H1 (cell line): ENCODE data around the gene LRBA. TPM values are rescaled to one million over a fixed set of nuclear protein-coding genes. Genes with fewer than 3 reads are reported as not detected.

ENCODE experiments used
- CTCF ChIA-PET: fragments of 300-600 bp; sonication (Branson Sonifier 250); formaldehyde crosslinking; loops from one replicate; lab custom pipeline; 2021; ENCODE audit not compliant: partially characterized antibody; lab: Charles Lee
- POLR2A ChIA-PET: fragments of 300-600 bp; sonication (Branson Sonifier 250); formaldehyde crosslinking; loops from one replicate; lab custom pipeline; 2021; ENCODE audit warnings: inconsistent platforms; ENCODE audit not compliant: partially characterized antibody; lab: Charles Lee
- DNase-seq, 2 experiments: peaks; one replicate each; pipeline versions ENCODE4 v3.0.0 to v3.0.0-alpha.2; 2010 to 2022; ENCODE audit warnings: low spot score in 2 of 2, low read depth in 1 of 2, mixed read lengths in 1 of 2
- FAIRE-seq: peaks from 2 replicates; lab custom pipeline; 2011; peaks lifted over from hg19 to GRCh38; lab: Jason Lieb, UNC
- H2AFZ ChIP-seq: 2 replicates; pipeline ENCODE4 v1.8.1; 2012; ENCODE audit warnings: low read length, inconsistent platforms
- H2AK5ac ChIP-seq: 2 replicates; pipeline ENCODE4 v1.6.1; 2013; ENCODE audit warnings: low read depth, low read length
- H2BK120ac ChIP-seq: replicated peaks from 2 replicates; pipeline ENCODE3; 2013; ENCODE audit warnings: low read depth, low read length, inconsistent platforms
- H2BK12ac ChIP-seq: 2 replicates; pipeline ENCODE4 v1.6.1; 2013; ENCODE audit warnings: low read depth, low read length
- H2BK15ac ChIP-seq: 2 replicates; pipeline ENCODE4 v1.6.1; 2013; ENCODE audit warnings: low read length
- H2BK20ac ChIP-seq: 2 replicates; pipeline ENCODE4 v1.6.1; 2013; ENCODE audit warnings: low read length
- H2BK5ac ChIP-seq: 2 replicates; pipeline ENCODE4 v1.6.1; 2013; ENCODE audit warnings: low read depth, low read length
- H3K14ac ChIP-seq: 2 replicates; pipeline ENCODE4 v1.6.1; 2013; ENCODE audit warnings: inconsistent platforms; ENCODE audit not compliant: insufficient read length
- H3K18ac ChIP-seq: 2 replicates; pipeline ENCODE4 v1.6.1; 2013; ENCODE audit warnings: low read length; ENCODE audit errors: extremely low read depth
- H3K23ac ChIP-seq: 2 replicates; pipeline ENCODE4 v1.6.1; 2013; ENCODE audit warnings: inconsistent platforms; ENCODE audit not compliant: insufficient read length
- H3K23me2 ChIP-seq: 2 replicates; pipeline ENCODE4 v1.6.1; 2013; ENCODE audit warnings: low read depth, low read length
- H3K27ac ChIP-seq: 2 replicates; pipeline ENCODE4 v1.6.1; 2011; ENCODE audit warnings: low read depth, low read length, inconsistent platforms
- H3K27me3 ChIP-seq, 4 experiments: replicated peaks in 1 of 4; 1 replicate in 1 of 4; 2 replicates in 3 of 4; pipeline versions ENCODE4 v1.6.1 to v1.8.1; 2011 to 2013; ENCODE audit warnings: low read length in 3 of 4, mild to moderate bottlenecking in 3 of 4, inconsistent platforms in 2 of 4, mixed read lengths in 2 of 4, moderate library complexity in 1 of 4; ENCODE audit not compliant: control insufficient read depth in 3 of 4, insufficient read depth in 3 of 4; ENCODE audit errors: extremely low read depth in 1 of 4
- H3K36me3 ChIP-seq, 4 experiments: 2 replicates each; pipeline versions ENCODE4 v1.6.1 to v1.8.1; 2011 to 2013; ENCODE audit warnings: mild to moderate bottlenecking in 4 of 4, low read length in 3 of 4, moderate library complexity in 2 of 4, control low read depth in 1 of 4, inconsistent platforms in 1 of 4; ENCODE audit not compliant: insufficient read depth in 4 of 4, control insufficient read depth in 2 of 4
- H3K4ac ChIP-seq: replicated peaks from 2 replicates; pipeline ENCODE3; 2013; ENCODE audit warnings: low read length, low read depth, mixed read lengths, inconsistent platforms; ENCODE audit not compliant: insufficient read length
- H3K4me1 ChIP-seq, 4 experiments: replicated peaks in 1 of 4; 1 replicate in 1 of 4; 2 replicates in 3 of 4; pipeline versions ENCODE4 v1.6.1 to v1.8.1; 2011 to 2013; ENCODE audit warnings: low read length in 3 of 4, inconsistent platforms in 2 of 4, mixed read lengths in 1 of 4; ENCODE audit not compliant: insufficient read depth in 4 of 4, control insufficient read depth in 3 of 4
- H3K4me2 ChIP-seq, 2 experiments: 2 replicates each; pipeline versions ENCODE4 v1.6.1 to v1.8.1; 2011 to 2013; ENCODE audit warnings: low read depth in 2 of 2, low read length in 2 of 2, control low read depth in 1 of 2, inconsistent platforms in 1 of 2, mild to moderate bottlenecking in 1 of 2; ENCODE audit not compliant: insufficient read depth in 1 of 2
- H3K4me3 ChIP-seq, 4 experiments: fragments of 200-600, 300-600 bp in 1 of 4; sonication (generic), shearing (Covaris generic), sonication (Bioruptor Twin) in 1 of 4; 2 replicates each; pipeline versions ENCODE4 v1.5.1 to v1.8.1; 2011 to 2016; ENCODE audit warnings: low read length in 4 of 4, low read depth in 3 of 4, control low read depth in 2 of 4, inconsistent platforms in 2 of 4, mild to moderate bottlenecking in 2 of 4, mixed read lengths in 1 of 4, moderate library complexity in 1 of 4; ENCODE audit not compliant: insufficient read depth in 2 of 4; ENCODE audit errors: extremely low read depth in 1 of 4
- H3K56ac ChIP-seq: replicated peaks from 2 replicates; pipeline ENCODE3; 2013; ENCODE audit warnings: low read depth, mild to moderate bottlenecking, mixed read lengths, low read length, inconsistent platforms; ENCODE audit not compliant: insufficient read length
- H3K79me1 ChIP-seq: 2 replicates; pipeline ENCODE4 v1.6.1; 2013; ENCODE audit warnings: low read depth, low read length, control low read depth
- H3K79me2 ChIP-seq, 2 experiments: 2 replicates each; pipeline versions ENCODE4 v1.6.1 to v1.8.1; 2012 to 2013; ENCODE audit warnings: low read length in 2 of 2, mild to moderate bottlenecking in 2 of 2, inconsistent platforms in 1 of 2; ENCODE audit not compliant: insufficient read depth in 2 of 2, control insufficient read depth in 1 of 2
- H3K9ac ChIP-seq, 4 experiments: replicated peaks in 1 of 4; 1 replicate in 1 of 4; 2 replicates in 3 of 4; pipeline versions ENCODE4 v1.6.1 to v1.8.1; 2011 to 2013; ENCODE audit warnings: low read depth in 3 of 4, low read length in 3 of 4, control low read depth in 2 of 4, mild to moderate bottlenecking in 2 of 4, moderate library complexity in 2 of 4, inconsistent platforms in 1 of 4; ENCODE audit errors: extremely low read depth in 1 of 4
- H3K9me3 ChIP-seq, 2 experiments: 2 replicates each; pipeline versions ENCODE4 v1.6.1 to v1.8.1; 2012 to 2013; ENCODE audit warnings: mild to moderate bottlenecking in 2 of 2, moderate library complexity in 2 of 2, control low read depth in 1 of 2, inconsistent platforms in 1 of 2, low read depth in 1 of 2, low read length in 1 of 2, mixed read lengths in 1 of 2; ENCODE audit not compliant: insufficient read depth in 2 of 2
- H4K20me1 ChIP-seq, 2 experiments: replicated peaks in 1 of 2; 2 replicates each; pipeline versions ENCODE3 to v1.8.1; 2011 to 2013; ENCODE audit warnings: inconsistent platforms in 2 of 2, low read length in 2 of 2, mild to moderate bottlenecking in 1 of 2; ENCODE audit not compliant: insufficient read depth in 2 of 2, control insufficient read depth in 1 of 2
- H4K5ac ChIP-seq: 2 replicates; pipeline ENCODE4 v1.6.1; 2013; ENCODE audit warnings: low read length, low read depth, mixed read lengths, inconsistent platforms; ENCODE audit not compliant: insufficient read length
- H4K8ac ChIP-seq: 2 replicates; pipeline ENCODE4 v1.8.0; 2013; ENCODE audit warnings: mild to moderate bottlenecking, moderate library complexity, low read length, inconsistent platforms; ENCODE audit not compliant: insufficient read depth; ENCODE audit errors: extremely low read depth
- H4K91ac ChIP-seq: replicated peaks from 2 replicates; pipeline ENCODE3; 2013; ENCODE audit warnings: low read length, mixed read lengths, inconsistent platforms; ENCODE audit not compliant: insufficient read length
- KDM5A ChIP-seq: fragments of 200-600 bp; IDR thresholded peaks from 2 replicates; pipeline ENCODE4 v1.7.1; 2012; ENCODE audit warnings: mild to moderate bottlenecking, low read length, inconsistent platforms, mixed read lengths
- RAD21 ChIP-seq, 2 experiments: IDR thresholded peaks in 1 of 2; conservative IDR thresholded peaks in 1 of 2; 2 replicates each; pipeline ENCODE4 v1.6.1; 2011; ENCODE audit warnings: low read depth in 2 of 2, low read length in 2 of 2, improper control_type of control experiment in 1 of 2, inconsistent platforms in 1 of 2, mild to moderate bottlenecking in 1 of 2, moderate library complexity in 1 of 2
- WGBS, 2 experiments: shearing (Covaris generic) in 1 of 2; methylation state at CpG; one replicate each; pipeline versions ENCODE4 v1.1.6 to v1.1.7; 2013 to 2015; ENCODE audit warnings: low lambda C conversion rate in 2 of 2, mixed read lengths in 2 of 2, inconsistent platforms in 1 of 2, low coverage in 1 of 2, missing lambda C conversion rate in 1 of 2; ENCODE audit not compliant: insufficient replicate concordance in 2 of 2, insufficient coverage in 1 of 2, insufficient read length in 1 of 2; ENCODE audit errors: extremely low coverage in 1 of 2, missing lambda C conversion rate in 1 of 2; 5-methylcytosine and 5-hydroxymethylcytosine counted together
- polyA plus RNA-seq, 7 experiments: library from polyadenylated mRNA; depleted of rRNA in 3 of 7; stranded (reverse) in 5 of 7; unstranded in 2 of 7; fragments of >200 nt in 5 of 7; fragments of 200-250 nt in 2 of 7; gene quantifications; 1 replicate in 5 of 7; 2 replicates in 1 of 7; 4 replicates in 1 of 7; pipeline versions ENCODE4 v1.2.1 to v1.2.3, GENCODE V29; 2011 to 2013; ENCODE audit warnings: missing spikeins in 2 of 7, mixed read lengths in 2 of 7
- total RNA-seq: library from RNA; stranded (reverse); fragmentation: NEBNext Ultra II Directional; extraction: Animal tissue kit (Norgen Biotek cat#: 25700); gene quantifications from 2 replicates; pipeline ENCODE4 v1.2.1, GENCODE V29; 2021
- TF ChIP-seq, protein P1 (sequence below), 3 experiments: IDR thresholded peaks; 1 replicate in 2 of 3; 2 replicates in 1 of 3; pipeline versions ENCODE4 v1.5.1 to v1.6.1; 2011; ENCODE audit warnings: low read length in 3 of 3, mild to moderate bottlenecking in 3 of 3, inconsistent platforms in 2 of 3, low read depth in 1 of 3, moderate library complexity in 1 of 3; ENCODE audit not compliant: insufficient read depth in 1 of 3; ENCODE audit errors: control extremely low read depth in 1 of 3

LRBA gene
- total and polyA plus RNA-seq, 2 of the 8 experiments (the other 6 are each of a cell fraction or from before 2014, with no cell fraction given) = 54.6 to 83.2 TPM

DNA sequence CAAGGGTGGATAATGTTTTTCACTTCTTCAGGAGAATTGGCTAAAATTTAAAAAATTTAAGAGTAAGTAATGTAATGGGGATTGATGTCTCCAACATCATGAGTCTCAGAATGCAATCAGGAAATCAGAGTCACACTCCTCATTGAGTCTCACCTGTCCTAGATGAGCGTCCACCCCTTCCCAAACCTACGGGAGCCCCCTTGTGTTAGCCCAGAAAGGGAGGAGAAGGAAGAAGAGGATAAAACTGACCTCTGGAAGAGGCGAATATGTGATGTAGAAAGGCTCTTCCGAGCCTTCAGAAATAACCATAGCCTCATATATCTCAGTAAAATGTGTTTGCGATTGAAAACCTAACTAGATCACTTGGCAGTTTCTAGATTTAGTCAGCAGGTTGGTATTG is 779.8 kb downstream of the LRBA start:
- Histone ChIP-seq H3K9ac (no peak overlapping the region), H2BK120ac (no peak overlapping the region), H3K4ac (no peak overlapping the region), H3K79me2 (no peaks in the 10 kb centered on the region), H3K14ac (no peak overlapping the region), H3K23me2 (no peaks in the 10 kb centered on the region), H4K91ac (no peak overlapping the region), H3K9me3 (no peaks in the 10 kb centered on the region), H3K27ac (no peak overlapping the region), H3K4me2 (no peak overlapping the region), H3K4me1 (peaks cover 1 to 8% (median 2%) of the 10 kb centered on the region in 4 experiments; a peak in 3 of 7 replicates), H3K79me1 (no peaks in the 10 kb centered on the region), H2AFZ (no peak overlapping the region), H3K27me3 (no peaks in the 10 kb centered on the region), H3K36me3 (no peaks in the 10 kb centered on the region), H3K23ac (no peak overlapping the region), H2BK12ac (no peak overlapping the region), H2AK5ac (no peak overlapping the region), H4K20me1 (no peaks in the 10 kb centered on the region), H2BK15ac (no peak overlapping the region), H3K18ac (no peak overlapping the region), H3K56ac (no peak overlapping the region), H2BK20ac (no peak overlapping the region), H3K4me3 (no peak overlapping the region), H4K8ac (no peak overlapping the region), H2BK5ac (no peak overlapping the region), H4K5ac (no peak overlapping the region)
- TF ChIP-seq RAD21 (IDR thresholded peaks at IDR 0.05 in 1 of 2, conservative IDR thresholded peaks at IDR 0.05 in 1 of 2; ENCODE audit: low read depth in 2 of 2, low read length in 2 of 2) = peak; percentile 52 to 63
- TF ChIP-seq KDM5A = no peak
- TF ChIP-seq, protein P1, sequence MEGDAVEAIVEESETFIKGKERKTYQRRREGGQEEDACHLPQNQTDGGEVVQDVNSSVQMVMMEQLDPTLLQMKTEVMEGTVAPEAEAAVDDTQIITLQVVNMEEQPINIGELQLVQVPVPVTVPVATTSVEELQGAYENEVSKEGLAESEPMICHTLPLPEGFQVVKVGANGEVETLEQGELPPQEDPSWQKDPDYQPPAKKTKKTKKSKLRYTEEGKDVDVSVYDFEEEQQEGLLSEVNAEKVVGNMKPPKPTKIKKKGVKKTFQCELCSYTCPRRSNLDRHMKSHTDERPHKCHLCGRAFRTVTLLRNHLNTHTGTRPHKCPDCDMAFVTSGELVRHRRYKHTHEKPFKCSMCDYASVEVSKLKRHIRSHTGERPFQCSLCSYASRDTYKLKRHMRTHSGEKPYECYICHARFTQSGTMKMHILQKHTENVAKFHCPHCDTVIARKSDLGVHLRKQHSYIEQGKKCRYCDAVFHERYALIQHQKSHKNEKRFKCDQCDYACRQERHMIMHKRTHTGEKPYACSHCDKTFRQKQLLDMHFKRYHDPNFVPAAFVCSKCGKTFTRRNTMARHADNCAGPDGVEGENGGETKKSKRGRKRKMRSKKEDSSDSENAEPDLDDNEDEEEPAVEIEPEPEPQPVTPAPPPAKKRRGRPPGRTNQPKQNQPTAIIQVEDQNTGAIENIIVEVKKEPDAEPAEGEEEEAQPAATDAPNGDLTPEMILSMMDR (IDR thresholded peaks at IDR 0.05; ENCODE audit: control extremely low read depth in 1 of 3, insufficient read depth in 1 of 3, low read depth in 1 of 3, low read length in 3 of 3) = peak in 2 of 3 experiments; percentile 31 to 38; a peak in 3 of 4 replicates
- WGBS, 2 experiments = 76% methylated on average over 5 of the region's 5 CpGs; no CpG with 5 or more reads in 1 of the 2 experiments
- POLR2A ChIA-PET = no interaction called here
- CTCF ChIA-PET = interaction anchor here (0.6 to 1.7 kb wide), 4 partner anchors 18 to 226 kb away, joined by 3 to 5 read pairs (median 3); no protein-coding TSS in a partner anchor
- FAIRE-seq = no peak
- DNase-seq = no peak
